ENCODE results near the gene PAQR9.

PAQR9 gene

GRCh38 chr3:142914286-142914811 is 49.1 kb downstream of the PAQR9 start:
- DNase-seq: no peak

- no peak for DNase-seq
These were observed 50.0 kb downstream of the PAQR9 start for GRCh38 chr3:142913432-142913831.

- DNase-seq: no peak
These were observed 50.9 kb downstream of the PAQR9 start for GRCh38 chr3:142912402-142913172.

Data from CD4-positive, alpha-beta T cell treated with Interleukin-1 beta for 1 hour (primary cell).